Activated CD8-positive, alpha-beta memory T cell treated with anti-CD3 and anti-CD28 coated beads for 4 hours (primary cell): ENCODE results near the gene NAA80.
"Not testable (repeated sequence)": the region's sequence is repeated elsewhere in the genome, so short reads cannot be mapped to it uniquely, and the experiment has no call there.

Experiments used
- DNase-seq, 2 donors: peaks; one replicate each; pipeline ENCODE4 v3.0.0-alpha.2; 2020; ENCODE audit warnings: low read depth in 2 of 2

The NAA80 gene

GRCh38 chr3:50314816-50315215 lies 15.6 kb upstream of the NAA80 start:
- no peak for DNase-seq

DNA sequence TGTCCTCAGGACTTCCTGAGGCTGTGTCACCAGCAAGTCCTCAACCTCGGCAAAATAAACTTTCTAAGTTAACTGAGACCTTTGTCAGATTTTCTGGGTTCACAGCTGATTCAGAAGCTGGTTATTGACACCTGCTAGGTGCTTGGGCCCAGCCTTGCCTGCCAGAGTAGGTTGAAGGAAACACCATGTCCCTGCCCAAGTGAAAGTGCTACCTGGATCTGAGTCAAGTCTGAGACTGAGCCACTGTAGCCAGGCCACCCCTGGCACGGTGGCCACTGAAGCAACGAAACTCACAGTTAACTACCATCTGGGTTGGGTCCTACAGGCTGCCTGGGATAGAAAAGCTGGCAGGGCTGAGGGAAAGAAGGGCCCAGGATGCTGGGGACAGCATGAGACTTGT lies 15.1 kb upstream of the NAA80 start:
- DNase-seq: no peak

- DNase-seq: not testable (repeated sequence)
Observed at GRCh38 chr3:50312041-50312440, 12.8 kb upstream of the NAA80 start.

DNA sequence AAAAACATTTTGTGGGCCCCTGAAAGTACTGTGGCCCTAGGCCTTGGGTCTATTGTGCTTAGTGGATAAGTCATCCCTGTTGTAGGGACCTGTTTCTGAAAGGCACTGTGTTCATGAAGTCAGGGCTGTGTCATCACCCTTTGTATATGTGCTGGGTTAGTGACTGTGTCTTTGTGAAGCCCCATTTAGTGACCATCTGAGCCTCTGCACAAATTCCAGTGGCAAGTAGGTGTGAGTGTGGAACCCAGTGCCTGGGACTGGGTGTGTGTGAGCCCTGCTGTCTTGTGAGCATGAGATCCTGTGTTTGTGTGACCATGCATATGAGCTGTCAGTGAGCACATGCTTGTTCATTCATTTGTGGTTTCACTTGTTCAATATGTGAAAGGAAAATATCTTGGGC lies 5.4 kb upstream of the NAA80 start:
- DNase-seq: no peak

- no peak for DNase-seq
Observed at GRCh38 chr3:50303013-50303815, 4.0 kb upstream of the NAA80 start, which contains the start of gene HYAL1. TSS of gene HYAL1 (minus strand) at chr3:50303574. CDS start at chr3:50302956, 618 bp downstream.

GRCh38 chr3:50302095-50303012 lies 3.1 kb upstream of the NAA80 start:
- no peak for DNase-seq

DNA sequence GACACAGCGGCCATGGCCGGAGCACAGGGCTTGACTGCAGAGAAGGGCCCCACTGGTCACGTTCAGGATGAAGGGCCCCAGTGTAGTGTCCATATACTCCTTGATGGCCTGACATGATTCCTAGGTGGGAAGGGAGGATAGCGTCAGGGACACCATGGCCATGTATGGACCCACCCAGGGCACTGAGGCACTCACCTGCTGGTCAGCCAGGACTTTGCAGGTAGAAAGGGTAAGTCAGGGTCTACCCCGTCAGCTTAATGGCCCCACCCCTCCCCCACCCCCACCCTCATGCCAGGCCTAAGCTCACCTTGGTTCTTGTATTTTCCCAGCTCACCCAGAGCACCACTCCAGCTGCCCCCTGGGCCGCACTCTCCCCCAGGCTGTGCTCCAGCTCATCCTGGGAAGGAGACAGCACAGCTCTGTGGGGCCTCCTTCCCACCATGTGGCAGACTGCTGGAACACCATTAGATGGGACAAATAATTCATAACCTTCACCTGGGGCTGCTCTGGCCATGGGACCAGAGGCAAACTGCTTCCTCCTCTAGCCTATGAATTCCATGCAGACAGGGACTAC lies 1.6 kb upstream of the NAA80 start:
- no peak for DNase-seq

GRCh38 chr3:50299929-50300680 lies 900 bp upstream of the NAA80 start:
- DNase-seq: no peak

DNA sequence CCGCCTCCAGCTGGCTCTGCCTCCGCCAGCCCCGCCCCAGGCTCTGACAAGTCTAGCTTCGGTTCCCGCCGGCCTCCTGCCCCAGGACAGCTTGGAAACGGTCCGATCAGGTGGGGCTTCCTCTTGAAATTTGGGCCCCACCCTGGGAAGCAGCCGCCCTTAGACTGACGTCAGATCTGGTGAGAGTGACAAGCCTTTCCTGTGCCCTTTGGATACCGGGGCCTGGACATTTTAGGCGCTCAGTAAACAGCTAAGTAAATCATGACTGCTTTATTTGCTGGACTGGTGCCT lies 378 bp upstream of the NAA80 start:
- DNase-seq: no peak

DNA sequence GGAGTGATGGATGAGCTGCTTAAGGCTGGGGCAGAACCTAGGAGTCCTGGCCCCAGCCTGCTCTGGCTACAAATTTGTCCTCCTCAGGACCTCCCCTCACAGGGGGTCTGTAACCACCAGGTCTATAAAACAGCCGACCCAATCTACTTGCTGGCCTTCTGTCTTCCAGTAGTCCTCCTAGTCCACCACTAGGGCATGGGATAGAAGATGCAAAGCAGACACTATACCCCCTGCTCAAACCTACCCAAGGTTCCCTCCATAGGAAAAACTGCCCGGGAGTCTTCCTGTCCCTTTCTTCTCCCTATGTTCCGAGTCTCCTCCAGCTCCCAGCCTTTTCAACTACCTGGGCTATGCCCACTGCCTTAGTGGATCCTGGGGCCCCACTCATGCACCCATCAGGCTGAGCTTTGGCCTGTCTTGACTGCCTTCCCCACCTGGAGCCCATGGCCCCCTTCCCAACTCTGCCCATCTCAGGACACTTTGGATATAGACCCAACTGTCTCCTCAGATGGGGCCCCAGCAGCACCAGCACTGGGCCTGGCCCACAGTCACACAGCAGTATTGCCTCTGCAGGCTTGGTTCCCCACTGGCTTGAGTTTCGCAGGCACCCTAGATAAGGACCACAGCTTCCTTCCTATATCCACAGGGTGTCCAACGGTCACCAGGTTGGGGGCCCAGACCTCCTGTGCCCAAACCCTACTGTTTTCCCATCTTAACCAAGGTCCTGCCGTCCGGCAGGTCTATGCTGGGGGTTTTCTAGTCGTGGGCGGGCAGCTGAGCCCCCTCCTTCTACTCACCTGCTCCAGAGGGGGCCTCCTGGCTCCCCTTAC lies 1.1 kb downstream of the NAA80 start:
- no peak for DNase-seq

DNA sequence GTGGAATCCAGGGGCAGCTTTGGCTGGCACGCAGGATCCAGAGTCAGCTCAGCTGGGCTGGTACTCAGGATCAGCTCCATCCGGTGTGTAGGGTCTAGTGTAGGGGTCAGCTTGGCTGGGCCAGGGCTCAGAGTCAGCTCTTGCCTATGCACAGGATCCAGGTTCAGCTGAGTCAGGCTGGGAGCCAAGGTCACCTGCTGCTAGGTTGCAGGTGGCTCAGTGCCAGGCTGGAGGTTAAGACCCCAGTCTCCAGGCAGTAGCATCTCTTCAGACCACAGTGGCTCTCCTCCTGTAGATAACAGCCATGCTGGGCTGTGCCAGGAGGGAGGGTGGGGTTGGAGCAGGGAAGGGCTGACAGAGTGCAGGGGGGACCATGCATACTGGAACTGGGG lies 1.8 kb downstream of the NAA80 start:
- no peak for DNase-seq

DNA sequence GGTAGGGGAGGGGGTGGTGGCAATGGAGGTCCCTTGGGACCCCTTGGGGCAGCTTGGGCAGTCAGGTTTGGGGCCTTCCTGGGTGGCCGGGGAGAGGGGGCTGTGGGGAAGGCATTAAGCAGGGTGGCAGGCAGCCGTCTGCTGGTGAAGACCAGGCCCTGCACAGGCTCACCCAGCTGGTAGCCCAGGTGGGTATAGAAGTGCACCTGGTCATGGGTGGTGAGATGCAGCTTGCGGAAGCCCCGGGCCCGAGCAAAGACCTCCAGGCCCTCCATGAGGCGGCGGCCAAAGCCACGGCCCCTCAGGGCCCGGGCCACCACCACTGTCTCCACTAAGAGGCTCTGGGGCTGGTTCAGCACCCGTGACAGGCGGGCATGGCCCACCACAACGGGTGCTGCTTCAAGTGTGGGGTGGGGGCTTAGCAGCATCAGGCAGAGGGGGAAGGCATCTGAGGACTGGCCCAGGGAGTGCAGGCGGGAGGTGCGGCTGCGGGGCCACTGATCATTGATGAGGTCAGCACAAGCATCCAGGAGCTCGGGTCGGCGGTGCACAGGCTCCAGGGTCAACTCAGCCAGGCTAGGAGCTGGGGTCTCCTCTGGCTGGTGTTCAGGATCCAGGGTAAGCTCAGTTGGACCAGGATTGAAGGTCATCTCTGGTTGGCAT lies 2.4 kb downstream of the NAA80 start:
- no peak for DNase-seq

DNA sequence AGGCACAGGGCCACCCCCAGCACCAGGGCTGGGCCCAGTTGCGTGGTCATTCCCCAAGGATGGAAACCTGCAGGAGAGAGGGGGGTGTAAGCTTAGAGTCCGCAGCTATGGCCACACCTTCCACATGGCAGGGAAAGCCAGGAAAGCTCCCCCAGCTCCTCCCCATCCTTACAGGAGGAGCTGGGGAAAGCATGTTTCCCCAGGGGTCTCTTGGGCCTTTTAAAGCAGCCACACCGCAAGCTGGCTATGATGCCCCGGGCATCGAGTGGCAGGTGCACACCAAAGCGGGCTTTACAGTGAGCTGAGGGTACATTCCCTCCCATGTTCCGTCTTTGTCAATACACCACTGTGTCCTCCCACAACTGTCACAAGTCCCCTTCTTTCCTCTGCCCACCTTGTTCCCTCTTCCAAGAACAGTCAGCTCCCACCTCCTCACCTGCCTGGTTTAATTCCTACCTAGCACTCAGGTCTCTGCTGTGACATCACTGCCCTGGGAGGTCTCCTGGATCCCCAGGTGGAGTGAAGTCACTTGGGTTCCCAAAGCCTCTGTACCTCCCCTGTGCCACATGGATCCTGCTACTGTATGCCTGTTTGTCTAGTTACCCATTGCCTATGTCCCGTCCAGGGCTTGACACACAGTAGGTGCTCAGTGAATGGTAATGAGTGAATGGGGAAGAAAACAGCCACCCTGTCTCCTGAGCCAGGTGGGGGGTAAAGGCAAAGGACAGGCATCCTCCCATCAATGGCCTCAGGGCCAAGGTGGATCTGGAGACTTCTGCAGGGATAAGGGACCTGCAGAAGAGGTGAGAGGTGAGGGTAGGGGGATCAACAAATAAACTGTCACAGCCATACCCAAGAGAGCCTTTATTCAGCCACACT lies 3.4 kb downstream of the NAA80 start:
- no peak for DNase-seq

GRCh38 chr3:50294492-50295403 lies 4.5 kb downstream of the NAA80 start:
- no peak for DNase-seq

DNA sequence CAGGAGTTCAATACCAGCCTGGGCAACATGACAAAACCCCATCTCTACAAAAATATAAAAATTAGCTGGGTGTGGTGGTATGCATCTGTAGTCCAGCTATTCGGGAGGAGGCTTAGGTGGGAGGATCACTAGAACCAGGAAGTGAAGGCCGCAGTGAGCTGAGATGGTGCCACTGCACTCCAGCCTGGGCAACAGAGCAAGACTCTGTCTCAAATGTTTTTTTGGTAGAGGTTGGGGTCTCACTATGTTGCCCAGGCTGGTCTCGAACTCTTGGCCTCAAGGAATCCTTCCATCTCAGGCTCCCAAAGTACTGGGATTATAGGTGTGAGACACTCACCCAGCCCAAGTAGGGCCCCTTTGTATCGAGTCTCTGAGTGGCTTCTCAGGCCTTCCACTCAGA lies 5.1 kb downstream of the NAA80 start:
- DNase-seq: no peak

DNA sequence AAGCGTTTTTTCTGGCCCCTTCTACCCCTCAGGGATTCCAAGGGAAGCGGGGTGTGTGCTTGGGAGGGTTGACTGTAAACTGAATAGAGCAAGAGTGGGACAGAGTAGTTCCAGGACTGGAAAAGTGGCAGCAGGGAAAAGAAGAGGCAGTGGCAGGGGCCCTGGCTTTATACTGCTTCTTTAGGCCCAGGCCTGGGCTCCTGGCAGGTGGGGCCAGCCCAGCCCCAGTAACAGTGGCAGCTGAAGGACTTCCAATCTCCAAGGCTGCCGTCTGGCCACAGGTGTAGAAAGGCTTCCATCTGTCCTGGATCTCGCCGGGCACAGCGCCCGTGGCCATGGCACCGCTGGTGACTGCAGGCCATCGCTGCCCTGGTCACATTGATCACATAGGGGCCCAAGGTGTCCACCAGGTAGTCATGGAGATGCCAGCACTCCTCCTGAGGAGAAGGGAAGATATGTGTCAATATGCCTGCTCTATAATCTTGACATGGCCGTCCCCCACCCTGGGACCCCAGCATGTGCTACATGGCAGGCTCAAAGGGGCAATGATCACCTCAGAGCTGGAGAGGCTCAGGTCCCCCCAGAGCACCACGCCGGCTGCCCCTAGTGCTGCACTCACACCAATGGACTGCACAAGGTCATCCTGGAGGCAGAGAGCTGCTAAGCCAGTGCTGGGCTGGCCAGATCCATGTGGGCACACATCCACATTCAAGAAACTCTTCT lies 6.0 kb downstream of the NAA80 start:
- no peak for DNase-seq

GRCh38 chr3:50292159-50293078 lies 6.8 kb downstream of the NAA80 start, which contains the start of gene IFRD2:
TSS of gene IFRD2 (minus strand) at chr3:50292429. CDS start at chr3:50292274, 155 bp downstream.
- peak; percentile 89 to 93 for DNase-seq
